ENCODE data around the gene GAGE12H. TPM values are rescaled to one million over a fixed set of nuclear protein-coding genes. Genes with fewer than 3 reads are reported as not detected.
A peak's percentile ranks its signal among the peaks of the same experiment; 100 is the strongest.
"Not testable (repeated sequence)": the region's sequence is repeated elsewhere in the genome, so short reads cannot be mapped to it uniquely, and the experiment has no call there.

The GAGE12H gene, protein sequence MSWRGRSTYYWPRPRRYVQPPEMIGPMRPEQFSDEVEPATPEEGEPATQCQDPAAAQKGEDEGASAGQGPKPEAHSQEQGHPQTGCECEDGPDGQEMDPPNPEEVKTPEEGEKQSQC
- not detected in 2 replicates for total RNA-seq (2014; rRNA removed; shearing (Covaris generic); ENCODE audit: low replicate concordance)

DNA sequence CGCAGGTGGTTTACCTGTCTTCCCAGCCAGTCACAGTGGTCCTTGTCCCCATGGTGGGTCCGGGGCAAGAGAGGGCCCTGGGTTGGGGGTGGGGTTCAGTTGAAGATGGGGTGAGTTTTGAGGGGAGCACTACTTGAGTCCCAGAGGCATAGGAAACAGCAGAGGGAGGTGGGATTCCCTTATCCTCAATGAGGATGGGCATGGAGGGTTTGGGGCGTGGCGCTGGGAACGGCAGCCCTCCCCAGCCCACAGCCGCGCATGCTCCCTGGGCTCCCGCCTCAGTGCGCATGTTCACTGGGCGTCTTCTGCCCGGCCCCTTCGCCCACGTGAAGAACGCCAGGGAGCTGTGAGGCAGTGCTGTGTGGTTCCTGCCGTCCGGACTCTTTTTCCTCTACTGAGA is at the start of gene GAGE12H:
Gene GAGE12H, plus strand, starts transcription at position 301 of the 400 bp plus-strand sequence. CDS start 1,155 bp downstream, outside the sequence.
- not testable (repeated sequence) for H3K9me3 ChIP-seq, H3K36me3 ChIP-seq, H3K4me3 ChIP-seq, H3K27me3 ChIP-seq, DNase-seq

DNA sequence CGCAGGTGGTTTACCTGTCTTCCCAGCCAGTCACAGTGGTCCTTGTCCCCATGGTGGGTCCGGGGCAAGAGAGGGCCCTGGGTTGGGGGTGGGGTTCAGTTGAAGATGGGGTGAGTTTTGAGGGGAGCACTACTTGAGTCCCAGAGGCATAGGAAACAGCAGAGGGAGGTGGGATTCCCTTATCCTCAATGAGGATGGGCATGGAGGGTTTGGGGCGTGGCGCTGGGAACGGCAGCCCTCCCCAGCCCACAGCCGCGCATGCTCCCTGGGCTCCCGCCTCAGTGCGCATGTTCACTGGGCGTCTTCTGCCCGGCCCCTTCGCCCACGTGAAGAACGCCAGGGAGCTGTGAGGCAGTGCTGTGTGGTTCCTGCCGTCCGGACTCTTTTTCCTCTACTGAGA is 47.9 kb upstream of the GAGE12H start, which contains the start of gene GAGE12C:
Gene GAGE12C, plus strand, starts transcription at position 301 of the 400 bp plus-strand sequence. CDS start 1,155 bp downstream, outside the sequence.
- H3K27me3 ChIP-seq, H3K36me3 ChIP-seq, DNase-seq, H3K4me3 ChIP-seq, H3K9me3 ChIP-seq: not testable (repeated sequence)

DNA sequence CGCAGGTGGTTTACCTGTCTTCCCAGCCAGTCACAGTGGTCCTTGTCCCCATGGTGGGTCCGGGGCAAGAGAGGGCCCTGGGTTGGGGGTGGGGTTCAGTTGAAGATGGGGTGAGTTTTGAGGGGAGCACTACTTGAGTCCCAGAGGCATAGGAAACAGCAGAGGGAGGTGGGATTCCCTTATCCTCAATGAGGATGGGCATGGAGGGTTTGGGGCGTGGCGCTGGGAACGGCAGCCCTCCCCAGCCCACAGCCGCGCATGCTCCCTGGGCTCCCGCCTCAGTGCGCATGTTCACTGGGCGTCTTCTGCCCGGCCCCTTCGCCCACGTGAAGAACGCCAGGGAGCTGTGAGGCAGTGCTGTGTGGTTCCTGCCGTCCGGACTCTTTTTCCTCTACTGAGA is 38.3 kb upstream of the GAGE12H start, which contains the start of gene GAGE12D:
Gene GAGE12D, plus strand, starts transcription at position 301 of the 400 bp plus-strand sequence. CDS start 1,155 bp downstream, outside the sequence.
- not testable (repeated sequence) for H3K9me3 ChIP-seq, H3K27me3 ChIP-seq, H3K4me3 ChIP-seq, DNase-seq, H3K36me3 ChIP-seq

DNA sequence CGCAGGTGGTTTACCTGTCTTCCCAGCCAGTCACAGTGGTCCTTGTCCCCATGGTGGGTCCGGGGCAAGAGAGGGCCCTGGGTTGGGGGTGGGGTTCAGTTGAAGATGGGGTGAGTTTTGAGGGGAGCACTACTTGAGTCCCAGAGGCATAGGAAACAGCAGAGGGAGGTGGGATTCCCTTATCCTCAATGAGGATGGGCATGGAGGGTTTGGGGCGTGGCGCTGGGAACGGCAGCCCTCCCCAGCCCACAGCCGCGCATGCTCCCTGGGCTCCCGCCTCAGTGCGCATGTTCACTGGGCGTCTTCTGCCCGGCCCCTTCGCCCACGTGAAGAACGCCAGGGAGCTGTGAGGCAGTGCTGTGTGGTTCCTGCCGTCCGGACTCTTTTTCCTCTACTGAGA is 28.8 kb upstream of the GAGE12H start, which contains the start of gene GAGE12E:
Gene GAGE12E, plus strand, starts transcription at position 301 of the 400 bp plus-strand sequence. CDS start 1,155 bp downstream, outside the sequence.
- H3K27me3 ChIP-seq, DNase-seq, H3K4me3 ChIP-seq, H3K36me3 ChIP-seq, H3K9me3 ChIP-seq: not testable (repeated sequence)

DNA sequence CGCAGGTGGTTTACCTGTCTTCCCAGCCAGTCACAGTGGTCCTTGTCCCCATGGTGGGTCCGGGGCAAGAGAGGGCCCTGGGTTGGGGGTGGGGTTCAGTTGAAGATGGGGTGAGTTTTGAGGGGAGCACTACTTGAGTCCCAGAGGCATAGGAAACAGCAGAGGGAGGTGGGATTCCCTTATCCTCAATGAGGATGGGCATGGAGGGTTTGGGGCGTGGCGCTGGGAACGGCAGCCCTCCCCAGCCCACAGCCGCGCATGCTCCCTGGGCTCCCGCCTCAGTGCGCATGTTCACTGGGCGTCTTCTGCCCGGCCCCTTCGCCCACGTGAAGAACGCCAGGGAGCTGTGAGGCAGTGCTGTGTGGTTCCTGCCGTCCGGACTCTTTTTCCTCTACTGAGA is 19.2 kb upstream of the GAGE12H start, which contains the start of gene GAGE12F:
Gene GAGE12F, plus strand, starts transcription at position 301 of the 400 bp plus-strand sequence. CDS start 1,155 bp downstream, outside the sequence.
- H3K9me3 ChIP-seq, H3K27me3 ChIP-seq, DNase-seq: not testable (repeated sequence)

DNA sequence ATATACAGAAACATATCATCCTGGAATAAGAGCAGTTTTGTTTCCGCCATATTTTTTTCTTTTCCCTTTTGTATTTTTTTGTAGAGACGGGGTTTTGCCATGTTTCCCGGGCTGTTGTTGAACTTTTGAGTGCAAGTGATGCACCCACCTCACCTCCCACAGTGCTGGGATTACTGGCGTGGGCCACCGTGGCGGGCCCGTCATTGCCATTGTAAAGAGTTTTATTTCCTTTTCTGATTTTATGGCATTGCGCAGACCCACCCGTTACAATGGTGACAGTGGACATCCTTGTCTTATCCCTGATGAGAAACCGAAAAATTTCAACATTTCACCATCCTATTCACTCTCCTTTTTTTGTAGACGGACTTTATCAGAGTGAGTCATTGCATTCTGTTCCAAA is 11.0 kb upstream of the GAGE12H start:
- H3K4me3 ChIP-seq, H3K9me3 ChIP-seq, DNase-seq: not testable (repeated sequence)

More for the DNA sequence above, 19.2 kb upstream of the GAGE12H start, which contains the start of gene GAGE12F:
- not testable (repeated sequence) for H3K36me3 ChIP-seq, H3K4me3 ChIP-seq

DNA sequence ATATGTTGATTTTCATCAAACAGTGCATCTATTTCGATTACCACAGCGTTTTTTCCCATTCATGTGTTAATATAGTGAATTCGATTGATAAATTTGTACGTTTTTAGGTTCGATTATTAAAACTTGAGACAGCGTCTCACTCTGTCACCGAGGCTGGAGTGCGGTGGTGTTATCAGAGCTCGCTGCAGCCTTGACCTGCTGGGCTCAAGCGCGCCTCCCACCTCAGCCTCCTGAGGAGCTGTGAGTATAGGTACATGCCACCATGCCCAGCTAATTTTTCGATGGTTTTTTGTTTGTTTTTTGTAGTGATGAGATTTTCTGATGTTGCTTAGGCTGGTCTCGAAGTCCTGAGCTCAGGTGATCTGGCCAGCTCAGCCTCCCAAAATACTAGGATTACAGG is 10.6 kb upstream of the GAGE12H start:
- H3K4me3 ChIP-seq, H3K36me3 ChIP-seq, DNase-seq, H3K27me3 ChIP-seq, H3K9me3 ChIP-seq: not testable (repeated sequence)

More for the DNA sequence above, 11.0 kb upstream of the GAGE12H start:
- not testable (repeated sequence) for H3K36me3 ChIP-seq, H3K27me3 ChIP-seq

DNA sequence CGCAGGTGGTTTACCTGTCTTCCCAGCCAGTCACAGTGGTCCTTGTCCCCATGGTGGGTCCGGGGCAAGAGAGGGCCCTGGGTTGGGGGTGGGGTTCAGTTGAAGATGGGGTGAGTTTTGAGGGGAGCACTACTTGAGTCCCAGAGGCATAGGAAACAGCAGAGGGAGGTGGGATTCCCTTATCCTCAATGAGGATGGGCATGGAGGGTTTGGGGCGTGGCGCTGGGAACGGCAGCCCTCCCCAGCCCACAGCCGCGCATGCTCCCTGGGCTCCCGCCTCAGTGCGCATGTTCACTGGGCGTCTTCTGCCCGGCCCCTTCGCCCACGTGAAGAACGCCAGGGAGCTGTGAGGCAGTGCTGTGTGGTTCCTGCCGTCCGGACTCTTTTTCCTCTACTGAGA is 9.6 kb upstream of the GAGE12H start, which contains the start of gene GAGE12G:
Gene GAGE12G, plus strand, starts transcription at position 301 of the 400 bp plus-strand sequence. CDS start 1,155 bp downstream, outside the sequence.
- not testable (repeated sequence) for DNase-seq, H3K4me3 ChIP-seq, H3K27me3 ChIP-seq, H3K9me3 ChIP-seq, H3K36me3 ChIP-seq

DNA sequence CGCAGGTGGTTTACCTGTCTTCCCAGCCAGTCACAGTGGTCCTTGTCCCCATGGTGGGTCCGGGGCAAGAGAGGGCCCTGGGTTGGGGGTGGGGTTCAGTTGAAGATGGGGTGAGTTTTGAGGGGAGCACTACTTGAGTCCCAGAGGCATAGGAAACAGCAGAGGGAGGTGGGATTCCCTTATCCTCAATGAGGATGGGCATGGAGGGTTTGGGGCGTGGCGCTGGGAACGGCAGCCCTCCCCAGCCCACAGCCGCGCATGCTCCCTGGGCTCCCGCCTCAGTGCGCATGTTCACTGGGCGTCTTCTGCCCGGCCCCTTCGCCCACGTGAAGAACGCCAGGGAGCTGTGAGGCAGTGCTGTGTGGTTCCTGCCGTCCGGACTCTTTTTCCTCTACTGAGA is 9.4 kb downstream of the GAGE12H start, which contains the start of gene GAGE2A:
Gene GAGE2A, plus strand, starts transcription at position 301 of the 400 bp plus-strand sequence. CDS start 1,155 bp downstream, outside the sequence.
- not testable (repeated sequence) for DNase-seq, H3K36me3 ChIP-seq, H3K27me3 ChIP-seq, H3K4me3 ChIP-seq, H3K9me3 ChIP-seq

DNA sequence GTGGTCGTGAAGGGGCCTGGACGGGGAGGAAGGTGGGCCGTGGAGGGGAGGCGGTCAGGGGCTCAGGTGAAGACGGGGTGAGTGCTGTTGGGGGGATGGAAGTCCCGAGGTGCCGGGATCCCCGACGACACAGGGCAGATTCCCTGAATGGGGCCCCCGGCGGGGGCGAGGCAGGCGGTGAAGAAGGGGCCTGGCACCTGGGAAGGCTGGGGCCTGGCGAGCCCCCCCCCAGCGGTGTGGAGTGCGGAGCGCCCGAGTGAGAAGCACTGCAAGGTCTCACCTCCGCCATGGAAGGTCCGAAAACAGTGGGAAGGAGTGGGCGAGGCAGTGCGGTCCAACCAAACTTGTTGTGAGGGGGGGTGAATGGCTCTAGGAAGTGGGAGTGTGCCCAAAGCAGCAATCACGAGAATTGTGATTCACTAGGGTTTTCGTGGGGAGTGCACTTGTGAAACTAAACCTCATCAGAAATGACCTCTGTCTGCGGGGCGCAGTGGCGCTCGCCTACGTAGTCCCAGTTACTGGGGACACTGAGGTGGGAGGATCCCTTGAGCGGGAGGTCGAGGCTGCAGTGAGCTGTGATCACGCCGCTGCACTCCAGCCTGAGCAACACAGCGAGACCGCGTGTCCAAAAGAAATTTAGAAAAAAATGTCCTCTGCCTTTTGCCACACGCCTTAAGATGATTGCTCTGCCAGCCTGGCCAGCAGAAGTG is 10.2 kb downstream of the GAGE12H start:
- not testable (repeated sequence) for H3K27me3 ChIP-seq, H3K4me3 ChIP-seq, DNase-seq, H3K36me3 ChIP-seq, H3K9me3 ChIP-seq

DNA sequence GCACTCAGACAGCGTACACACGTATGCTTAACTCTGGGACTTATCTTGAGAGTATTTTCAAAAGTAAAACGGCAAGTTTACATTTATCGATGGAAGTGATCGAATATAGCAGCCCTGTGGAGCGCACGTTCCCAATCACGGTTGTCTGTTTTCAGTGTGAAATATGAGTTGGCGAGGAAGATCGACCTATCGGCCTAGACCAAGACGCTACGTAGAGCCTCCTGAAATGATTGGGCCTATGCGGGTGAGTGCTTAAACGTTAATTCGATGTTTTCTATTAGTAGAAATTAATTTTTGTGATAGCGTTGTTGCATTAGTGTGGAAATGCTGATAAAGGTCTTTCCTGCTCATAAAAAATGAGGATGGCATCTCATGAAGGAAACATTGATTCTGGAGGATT is 10.7 kb downstream of the GAGE12H start:
- not testable (repeated sequence) for H3K27me3 ChIP-seq, DNase-seq, H3K9me3 ChIP-seq, H3K4me3 ChIP-seq, H3K36me3 ChIP-seq

DNA sequence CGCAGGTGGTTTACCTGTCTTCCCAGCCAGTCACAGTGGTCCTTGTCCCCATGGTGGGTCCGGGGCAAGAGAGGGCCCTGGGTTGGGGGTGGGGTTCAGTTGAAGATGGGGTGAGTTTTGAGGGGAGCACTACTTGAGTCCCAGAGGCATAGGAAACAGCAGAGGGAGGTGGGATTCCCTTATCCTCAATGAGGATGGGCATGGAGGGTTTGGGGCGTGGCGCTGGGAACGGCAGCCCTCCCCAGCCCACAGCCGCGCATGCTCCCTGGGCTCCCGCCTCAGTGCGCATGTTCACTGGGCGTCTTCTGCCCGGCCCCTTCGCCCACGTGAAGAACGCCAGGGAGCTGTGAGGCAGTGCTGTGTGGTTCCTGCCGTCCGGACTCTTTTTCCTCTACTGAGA is 19.0 kb downstream of the GAGE12H start, which contains the start of gene GAGE1:
Gene GAGE1, plus strand, starts transcription at position 301 of the 400 bp plus-strand sequence. CDS start 1,155 bp downstream, outside the sequence.
- H3K36me3 ChIP-seq, H3K9me3 ChIP-seq: not testable (repeated sequence)

DNA sequence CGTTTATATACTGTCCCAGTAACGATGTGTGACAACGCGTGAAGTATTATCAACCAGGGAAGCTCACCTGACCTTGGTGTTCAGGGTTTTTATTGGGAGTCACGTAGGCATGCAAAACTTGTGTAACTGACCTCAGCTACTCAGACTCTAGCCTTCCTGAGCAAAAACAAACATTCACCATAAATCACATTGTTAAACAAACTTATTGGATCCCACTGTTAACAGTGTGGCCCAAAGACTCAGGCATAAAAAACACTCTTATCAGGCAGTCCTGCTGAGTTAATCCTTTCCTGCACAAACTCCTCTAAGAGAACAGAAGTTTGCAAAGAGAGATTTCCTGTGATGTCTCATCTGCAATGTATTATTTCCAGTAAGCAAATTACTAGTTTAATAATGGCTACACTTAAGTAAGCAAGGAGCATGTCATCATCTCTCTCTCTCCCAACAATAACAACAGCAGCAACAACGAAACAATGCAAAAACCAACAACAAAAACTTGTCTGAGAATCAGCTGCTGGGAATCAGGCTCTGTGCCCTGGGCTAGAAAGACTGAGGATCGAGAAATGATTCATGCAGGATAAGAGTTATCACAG is 31.1 kb downstream of the GAGE12H start:
- Histone ChIP-seq H3K36me3 (no peaks in the 10 kb centered on the region), H3K4me3 (no peak overlapping the region), H3K9me3 (no peaks in the 10 kb centered on the region), H3K27me3 (no peaks in the 10 kb centered on the region)
- peak; percentile 1 for DNase-seq

More for the DNA sequence above, 19.0 kb downstream of the GAGE12H start, which contains the start of gene GAGE1:
- not testable (repeated sequence) for H3K27me3 ChIP-seq, H3K4me3 ChIP-seq, DNase-seq

DNA sequence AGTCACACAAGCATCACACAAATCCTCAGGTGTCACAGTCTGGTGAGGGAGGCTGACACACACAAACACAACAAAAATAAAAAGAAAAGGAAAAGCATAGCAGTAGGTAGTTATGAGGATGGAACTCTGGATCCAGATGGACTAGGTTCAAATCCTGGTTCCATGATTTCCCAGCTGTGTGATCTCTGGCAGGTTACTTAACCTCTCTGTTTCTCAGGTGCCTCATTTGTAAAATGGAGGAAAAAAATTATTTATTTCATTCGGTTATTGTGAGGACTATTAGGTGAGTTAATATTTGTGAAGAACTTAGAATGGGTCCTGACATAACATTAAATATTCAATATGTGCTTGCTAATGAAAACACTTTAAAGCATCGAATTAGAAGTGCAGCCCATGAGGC is 38.8 kb downstream of the GAGE12H start:
- H3K4me3 ChIP-seq, result no peak overlapping the region
- H3K9me3 ChIP-seq, result no peaks in the 10 kb centered on the region
- no peak for DNase-seq
- no peaks in the 10 kb centered on the region for H3K27me3 ChIP-seq
- no peaks in the 10 kb centered on the region for H3K36me3 ChIP-seq

DNA sequence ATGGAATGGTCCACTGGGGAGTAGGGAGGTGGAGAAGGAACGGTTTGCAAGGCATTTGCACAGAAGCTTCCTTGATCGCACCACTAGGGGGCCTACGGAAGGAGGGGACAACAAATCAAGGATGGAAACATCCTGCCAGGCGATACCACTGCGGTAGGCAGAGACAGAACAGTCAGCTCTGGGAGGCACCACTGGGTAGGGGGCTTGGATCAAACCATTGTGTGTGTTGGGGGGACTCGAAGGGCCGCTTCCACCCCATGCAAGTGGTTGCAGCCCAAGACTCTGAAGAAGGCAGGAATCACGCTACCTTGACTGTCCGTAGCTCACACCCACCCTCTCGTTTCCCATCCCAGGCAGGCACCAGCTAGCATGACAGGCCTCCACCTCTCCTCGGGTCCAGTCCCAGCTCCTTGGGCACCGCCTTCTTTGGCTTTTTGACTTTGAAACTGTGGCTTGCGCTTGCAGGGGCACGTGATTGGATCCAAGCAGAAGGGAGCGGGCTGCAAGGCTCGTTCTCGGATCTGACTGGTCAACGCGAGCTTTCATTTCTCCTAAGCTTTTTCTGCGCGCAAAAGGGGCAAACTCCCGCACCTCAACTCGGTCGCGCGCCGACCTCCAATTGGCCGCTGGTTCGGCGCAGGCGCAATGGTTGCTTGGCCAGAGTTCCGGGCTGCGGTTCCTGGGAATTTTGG is 47.5 kb downstream of the GAGE12H start:
- no peaks in the 10 kb centered on the region for H3K27me3 ChIP-seq
- no peak overlapping the region for H3K4me3 ChIP-seq
- no peak for DNase-seq
- no peaks in the 10 kb centered on the region for H3K36me3 ChIP-seq
- H3K9me3 ChIP-seq, result no peaks in the 10 kb centered on the region
